Measurements from ENCODE around the gene PSME2.

DNA sequence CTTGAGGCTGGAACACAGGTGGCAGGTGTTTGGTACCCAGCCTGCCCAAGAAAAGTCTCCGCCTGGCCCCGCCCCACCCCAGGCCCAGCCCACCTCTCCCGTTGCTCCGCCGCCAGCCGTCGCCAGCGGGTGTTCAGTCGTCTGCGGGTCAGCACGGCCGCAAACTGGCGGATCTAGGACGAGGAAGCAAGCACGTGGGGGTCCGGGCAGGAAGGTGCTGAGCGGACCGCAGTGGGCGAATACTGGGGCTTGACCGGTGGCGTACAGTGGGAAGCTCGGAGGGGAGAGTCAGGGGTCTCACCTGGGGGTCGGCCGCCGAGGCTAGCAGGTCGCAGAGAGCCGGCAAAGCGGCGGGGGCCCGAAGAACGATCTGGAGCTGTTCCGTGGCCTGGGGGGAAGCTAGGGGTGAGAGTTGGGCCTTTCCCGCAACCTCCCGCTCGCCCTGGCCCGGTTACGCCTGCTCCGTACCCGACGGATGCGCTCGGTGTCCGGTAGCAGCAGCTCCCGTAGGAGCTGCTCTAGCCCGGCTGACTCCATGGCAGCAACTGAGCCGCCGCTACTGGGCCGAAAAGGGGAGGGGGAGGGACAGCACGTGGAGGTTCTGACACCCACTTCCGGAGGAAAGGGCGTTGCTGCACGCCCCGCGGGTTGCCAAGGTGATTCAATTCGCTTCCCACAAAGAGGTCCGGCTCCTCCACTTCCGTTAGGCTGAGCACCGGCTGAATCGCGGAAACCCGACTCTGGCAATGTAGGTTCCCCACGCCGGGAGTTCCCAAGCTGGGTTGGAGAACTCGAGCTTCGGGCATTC, 42.0 kb upstream of the PSME2 start, which contains the start of gene IPO4:
- TF ChIP-seq, protein P1, sequence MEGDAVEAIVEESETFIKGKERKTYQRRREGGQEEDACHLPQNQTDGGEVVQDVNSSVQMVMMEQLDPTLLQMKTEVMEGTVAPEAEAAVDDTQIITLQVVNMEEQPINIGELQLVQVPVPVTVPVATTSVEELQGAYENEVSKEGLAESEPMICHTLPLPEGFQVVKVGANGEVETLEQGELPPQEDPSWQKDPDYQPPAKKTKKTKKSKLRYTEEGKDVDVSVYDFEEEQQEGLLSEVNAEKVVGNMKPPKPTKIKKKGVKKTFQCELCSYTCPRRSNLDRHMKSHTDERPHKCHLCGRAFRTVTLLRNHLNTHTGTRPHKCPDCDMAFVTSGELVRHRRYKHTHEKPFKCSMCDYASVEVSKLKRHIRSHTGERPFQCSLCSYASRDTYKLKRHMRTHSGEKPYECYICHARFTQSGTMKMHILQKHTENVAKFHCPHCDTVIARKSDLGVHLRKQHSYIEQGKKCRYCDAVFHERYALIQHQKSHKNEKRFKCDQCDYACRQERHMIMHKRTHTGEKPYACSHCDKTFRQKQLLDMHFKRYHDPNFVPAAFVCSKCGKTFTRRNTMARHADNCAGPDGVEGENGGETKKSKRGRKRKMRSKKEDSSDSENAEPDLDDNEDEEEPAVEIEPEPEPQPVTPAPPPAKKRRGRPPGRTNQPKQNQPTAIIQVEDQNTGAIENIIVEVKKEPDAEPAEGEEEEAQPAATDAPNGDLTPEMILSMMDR (IDR thresholded peaks at IDR 0.05) = no peak
- no peak for TF ChIP-seq ZFX (IDR thresholded peaks at IDR 0.05; ENCODE audit: borderline replicate concordance)

Data from 22Rv1 (cell line).